Transverse colon (tissue), 3 donors: ENCODE results near the gene PTPRB.

ENCODE experiments used
- EP300 ChIP-seq: sonication (generic); formaldehyde crosslinking; IDR thresholded peaks from one replicate; pipeline ENCODE4 v1.6.1; 2017; ENCODE audit warnings: antibody characterized with exemption, low read depth
- POLR2A ChIP-seq: fragments of 450-650 bp; IDR thresholded peaks from one replicate; pipeline ENCODE4 v1.6.1; 2016; ENCODE audit warnings: antibody characterized with exemption, mild to moderate bottlenecking, moderate library complexity
- POLR2AphosphoS5 ChIP-seq, 3 donors: sonication (generic); formaldehyde crosslinking; IDR thresholded peaks; one replicate each; pipeline ENCODE4 v1.6.1; 2016; ENCODE audit warnings: antibody characterized with exemption in 3 of 3

DNA sequence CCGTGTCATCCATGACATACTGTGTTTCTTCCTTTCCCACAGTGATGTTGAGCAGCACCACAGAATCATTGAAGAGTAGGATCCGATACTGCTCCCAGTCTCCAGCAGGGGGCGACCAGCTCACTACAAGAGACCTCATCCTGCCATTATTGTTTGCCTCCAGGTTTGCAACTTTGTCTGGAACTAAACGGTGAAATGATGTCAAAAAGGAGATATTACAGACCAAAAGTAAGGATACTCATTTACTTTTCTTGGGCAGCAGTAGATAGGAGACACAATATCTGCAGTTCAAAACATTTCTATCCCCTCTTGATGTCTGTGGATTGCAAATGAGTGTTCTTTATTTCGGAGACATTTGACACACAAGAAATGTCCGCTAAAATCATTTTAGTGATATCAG is 47.2 kb downstream of the PTPRB start:
- TF ChIP-seq POLR2A (no peak), EP300 (no peak), POLR2AphosphoS5 (IDR thresholded peaks at IDR 0.05) (no peak)
